Measurements from ENCODE around the gene PCNA. TPM values are rescaled to one million over a fixed set of nuclear protein-coding genes. Genes with fewer than 3 reads are reported as not detected.

The PCNA gene
- total RNA-seq, 2 experiments from 2014 or later: 600 to 627 TPM

GRCh38 chr20:5127204-5127858, 7.6 kb upstream of the PCNA start:
- peaks cover 37% of the 10 kb centered on the region for H3K4me1 Mint-ChIP-seq (ENCODE audit: low read depth)
- intact Hi-C loops (cut with micrococcal nuclease): loop anchor here (2.0 kb wide), 1 partner anchor 65 kb away; no protein-coding TSS in a partner anchor

GRCh38 chr20:5126512-5127203, 6.9 kb upstream of the PCNA start, which contains the start of gene CDS2:
Gene CDS2 (plus strand): TSS chr20:5127008. CDS start chr20:5127093, 85 bp downstream.
- intact Hi-C loops (cut with micrococcal nuclease): loop anchor here (2.0 kb wide), 1 partner anchor 66 kb away; no protein-coding TSS in a partner anchor
- CTCF ChIA-PET: interaction anchor here (0.7 to 3.5 kb wide), 22 partner anchors 9 to 386 kb away, joined by 3 to 84 read pairs (median 5); no protein-coding TSS in a partner anchor
- peaks cover 36% of the 10 kb centered on the region for H3K4me1 Mint-ChIP-seq (ENCODE audit: low read depth)

More at GRCh38 chr20:5127204-5127858, 7.6 kb upstream of the PCNA start:
- peak; percentile 88 for DNase-seq
- H3K36me3 Mint-ChIP-seq (ENCODE audit: low read depth): peaks cover 12% of the 10 kb centered on the region
- H3K27me3 Mint-ChIP-seq: no peaks in the 10 kb centered on the region
- H3K9me3 Mint-ChIP-seq: no peaks in the 10 kb centered on the region
- ChIA-PET POLR2A (interaction anchor here (0.6 to 1.9 kb wide), 8 partner anchors 8 to 875 kb away, joined by 3 to 17 read pairs (median 4); no protein-coding TSS in a partner anchor), CTCF (interaction anchor here (0.7 to 3.5 kb wide), 19 partner anchors 8 to 328 kb away, joined by 3 to 84 read pairs (median 5); no protein-coding TSS in a partner anchor)
- TF ChIP-seq, protein P1, sequence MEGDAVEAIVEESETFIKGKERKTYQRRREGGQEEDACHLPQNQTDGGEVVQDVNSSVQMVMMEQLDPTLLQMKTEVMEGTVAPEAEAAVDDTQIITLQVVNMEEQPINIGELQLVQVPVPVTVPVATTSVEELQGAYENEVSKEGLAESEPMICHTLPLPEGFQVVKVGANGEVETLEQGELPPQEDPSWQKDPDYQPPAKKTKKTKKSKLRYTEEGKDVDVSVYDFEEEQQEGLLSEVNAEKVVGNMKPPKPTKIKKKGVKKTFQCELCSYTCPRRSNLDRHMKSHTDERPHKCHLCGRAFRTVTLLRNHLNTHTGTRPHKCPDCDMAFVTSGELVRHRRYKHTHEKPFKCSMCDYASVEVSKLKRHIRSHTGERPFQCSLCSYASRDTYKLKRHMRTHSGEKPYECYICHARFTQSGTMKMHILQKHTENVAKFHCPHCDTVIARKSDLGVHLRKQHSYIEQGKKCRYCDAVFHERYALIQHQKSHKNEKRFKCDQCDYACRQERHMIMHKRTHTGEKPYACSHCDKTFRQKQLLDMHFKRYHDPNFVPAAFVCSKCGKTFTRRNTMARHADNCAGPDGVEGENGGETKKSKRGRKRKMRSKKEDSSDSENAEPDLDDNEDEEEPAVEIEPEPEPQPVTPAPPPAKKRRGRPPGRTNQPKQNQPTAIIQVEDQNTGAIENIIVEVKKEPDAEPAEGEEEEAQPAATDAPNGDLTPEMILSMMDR (IDR thresholded peaks at IDR 0.05): no peak
- peak overlapping the region; percentile 88 for H3K4me3 Mint-ChIP-seq
- ATAC-seq: peak; percentile 61
- peak overlapping the region; percentile 94 for H3K27ac Mint-ChIP-seq

GRCh38 chr20:5122873-5123260, 3.1 kb upstream of the PCNA start:
- H3K27me3 Mint-ChIP-seq: no peaks in the 10 kb centered on the region
- intact Hi-C loops (cut with micrococcal nuclease): no loop called here
- DNase-seq (no peak), ATAC-seq (no peak)
- no peaks in the 10 kb centered on the region for H3K9me3 Mint-ChIP-seq
- TF ChIP-seq, protein P1 (IDR thresholded peaks at IDR 0.05): no peak
- ChIA-PET POLR2A (no interaction called here), CTCF (interaction anchor here (2.2 kb wide), 1 partner anchor 69 kb away, joined by 9 read pairs; no protein-coding TSS in a partner anchor)
- H3K4me1 Mint-ChIP-seq (ENCODE audit: low read depth): peaks cover 31% of the 10 kb centered on the region
- H3K27ac Mint-ChIP-seq: no peak overlapping the region
- H3K4me3 Mint-ChIP-seq: no peak overlapping the region
- H3K36me3 Mint-ChIP-seq (ENCODE audit: low read depth): peaks cover 17% of the 10 kb centered on the region

More at GRCh38 chr20:5126512-5127203, 6.9 kb upstream of the PCNA start, which contains the start of gene CDS2:
- ATAC-seq: peak; percentile 86
- Mint-ChIP-seq H3K4me3 (peak within 1 kb of the TSS; percentile 88), H3K27ac (peak within 1 kb of the TSS; percentile 97), H3K36me3 (ENCODE audit: low read depth) (peaks cover 12% of the 10 kb centered on the region), H3K27me3 (no peaks in the 10 kb centered on the region), H3K9me3 (no peaks in the 10 kb centered on the region)
- POLR2A ChIA-PET: interaction anchor here (0.6 to 1.9 kb wide), 11 partner anchors 9 to 876 kb away, joined by 3 to 17 read pairs (median 3); no protein-coding TSS in a partner anchor
- TF ChIP-seq, protein P1 (IDR thresholded peaks at IDR 0.05): peak; percentile 51
- peak; percentile 100 for DNase-seq

GRCh38 chr20:5120185-5120476, 373 bp upstream of the PCNA start:
- Mint-ChIP-seq H3K36me3 (ENCODE audit: low read depth) (peaks cover 40% of the 10 kb centered on the region), H3K9me3 (no peaks in the 10 kb centered on the region), H3K4me1 (ENCODE audit: low read depth) (peaks cover 38% of the 10 kb centered on the region), H3K27me3 (no peaks in the 10 kb centered on the region), H3K27ac (peak overlapping the region; percentile 94), H3K4me3 (peak overlapping the region; percentile 90)
- intact Hi-C loops (cut with micrococcal nuclease): no loop called here
- ChIA-PET CTCF (interaction anchor here (0.8 to 1.5 kb wide), 3 partner anchors 9 to 72 kb away, joined by 3 to 8 read pairs (median 3); no protein-coding TSS in a partner anchor), POLR2A (interaction anchor here (1.0 to 2.7 kb wide), 9 partner anchors 9 to 306 kb away, joined by 3 to 14 read pairs (median 5); no protein-coding TSS in a partner anchor)
- TF ChIP-seq, protein P1 (IDR thresholded peaks at IDR 0.05): no peak
- DNase-seq (no peak), ATAC-seq (no peak)

Measured in activated CD8-positive, alpha-beta T cell treated with anti-CD3 and anti-CD28 coated beads for 36 hours (primary cell).